Chondrocyte (in vitro differentiated cells): Measurements from ENCODE around the gene GNL2. TPM values are rescaled to one million over a fixed set of nuclear protein-coding genes. Genes with fewer than 3 reads are reported as not detected.
A peak's percentile ranks its signal among the peaks of the same experiment; 100 is the strongest.
"Not testable (repeated sequence)": the region's sequence is repeated elsewhere in the genome, so short reads cannot be mapped to it uniquely, and the experiment has no call there.

ENCODE experiments used
- DNase-seq: peaks from one replicate; pipeline ENCODE4 v3.0.0; 2021; ENCODE audit warnings: mixed read lengths, low spot score
- H3K27ac Mint-ChIP-seq: one replicate; pipeline ENCODE4 v1.8.0; 2021; ENCODE audit warnings: mild to moderate bottlenecking, moderate library complexity, mixed read lengths; ENCODE audit not compliant: unreplicated experiment
- H3K27me3 Mint-ChIP-seq: 2 replicates; pipeline ENCODE4 v1.8.0; 2021; ENCODE audit warnings: low read depth, mixed read lengths
- H3K36me3 Mint-ChIP-seq: 2 replicates; pipeline ENCODE4 v1.8.0; 2021; ENCODE audit warnings: low read depth, mixed read lengths
- H3K4me1 Mint-ChIP-seq: 2 replicates; pipeline ENCODE4 v1.8.0; 2021; ENCODE audit warnings: low read depth, mild to moderate bottlenecking, mixed read lengths
- H3K4me3 Mint-ChIP-seq: one replicate; pipeline ENCODE4 v1.8.0; 2021; ENCODE audit warnings: mild to moderate bottlenecking, moderate library complexity, mixed read lengths; ENCODE audit not compliant: unreplicated experiment
- H3K9me3 Mint-ChIP-seq: 2 replicates; pipeline ENCODE4 v1.8.0; 2021; ENCODE audit warnings: low read depth, mixed read lengths
- total RNA-seq: library from RNA; stranded (reverse); gene quantifications from 3 replicates; pipeline ENCODE4 v1.2.1, GENCODE V29; 2021
- TF ChIP-seq, protein P1 (sequence below): fragments of 200-600 bp; sonication (generic); IDR thresholded peaks from 2 replicates; pipeline ENCODE4 v1.5.0; 2021; ENCODE audit warnings: antibody characterized with exemption, mild to moderate bottlenecking, moderate library complexity

The GNL2 gene
- total RNA-seq, 1 donor from 2014 or later = 47.6 TPM

DNA sequence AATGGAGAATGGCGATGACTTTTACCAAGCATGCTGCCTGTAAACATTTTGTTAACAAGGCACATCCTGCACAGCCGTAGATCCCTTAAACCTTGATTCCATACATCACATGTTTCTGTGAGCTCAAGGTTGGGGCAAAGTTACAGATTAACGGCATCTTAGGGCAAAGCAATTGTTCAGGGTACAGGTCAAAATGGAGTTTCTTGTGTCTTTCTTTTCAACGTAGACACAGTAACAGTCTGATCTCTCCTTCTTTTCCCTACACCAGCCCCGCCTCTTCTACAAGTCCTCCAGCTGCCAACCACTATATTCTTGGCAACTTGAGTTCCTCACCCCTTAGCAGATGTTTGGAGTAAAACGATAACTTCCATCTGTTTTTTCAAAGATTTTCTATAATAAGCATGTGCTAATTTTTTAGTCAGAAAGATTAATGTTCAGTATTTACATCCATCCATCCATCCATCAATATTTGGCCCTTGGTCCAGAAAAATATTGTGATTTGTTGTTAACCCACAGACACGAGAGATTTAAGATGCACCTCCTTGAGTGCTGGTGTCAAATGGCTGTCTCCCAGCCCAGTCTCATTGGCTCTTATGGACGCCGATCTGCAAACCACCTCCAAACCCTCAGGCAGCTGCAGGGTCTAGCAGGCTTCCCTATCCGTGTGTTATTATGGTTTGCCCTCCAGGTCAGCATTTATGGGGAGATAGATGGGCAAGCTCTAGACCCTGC, 35.2 kb downstream of the GNL2 start:
- DNase-seq = no peak
- Mint-ChIP-seq H3K36me3 (peaks cover 6% of the 10 kb centered on the region), H3K4me3 (no peak overlapping the region), H3K4me1 (peaks cover 20% of the 10 kb centered on the region), H3K27ac (no peak overlapping the region), H3K9me3 (no peaks in the 10 kb centered on the region), H3K27me3 (no peaks in the 10 kb centered on the region)
- TF ChIP-seq, protein P1, sequence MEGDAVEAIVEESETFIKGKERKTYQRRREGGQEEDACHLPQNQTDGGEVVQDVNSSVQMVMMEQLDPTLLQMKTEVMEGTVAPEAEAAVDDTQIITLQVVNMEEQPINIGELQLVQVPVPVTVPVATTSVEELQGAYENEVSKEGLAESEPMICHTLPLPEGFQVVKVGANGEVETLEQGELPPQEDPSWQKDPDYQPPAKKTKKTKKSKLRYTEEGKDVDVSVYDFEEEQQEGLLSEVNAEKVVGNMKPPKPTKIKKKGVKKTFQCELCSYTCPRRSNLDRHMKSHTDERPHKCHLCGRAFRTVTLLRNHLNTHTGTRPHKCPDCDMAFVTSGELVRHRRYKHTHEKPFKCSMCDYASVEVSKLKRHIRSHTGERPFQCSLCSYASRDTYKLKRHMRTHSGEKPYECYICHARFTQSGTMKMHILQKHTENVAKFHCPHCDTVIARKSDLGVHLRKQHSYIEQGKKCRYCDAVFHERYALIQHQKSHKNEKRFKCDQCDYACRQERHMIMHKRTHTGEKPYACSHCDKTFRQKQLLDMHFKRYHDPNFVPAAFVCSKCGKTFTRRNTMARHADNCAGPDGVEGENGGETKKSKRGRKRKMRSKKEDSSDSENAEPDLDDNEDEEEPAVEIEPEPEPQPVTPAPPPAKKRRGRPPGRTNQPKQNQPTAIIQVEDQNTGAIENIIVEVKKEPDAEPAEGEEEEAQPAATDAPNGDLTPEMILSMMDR = no peak

DNA sequence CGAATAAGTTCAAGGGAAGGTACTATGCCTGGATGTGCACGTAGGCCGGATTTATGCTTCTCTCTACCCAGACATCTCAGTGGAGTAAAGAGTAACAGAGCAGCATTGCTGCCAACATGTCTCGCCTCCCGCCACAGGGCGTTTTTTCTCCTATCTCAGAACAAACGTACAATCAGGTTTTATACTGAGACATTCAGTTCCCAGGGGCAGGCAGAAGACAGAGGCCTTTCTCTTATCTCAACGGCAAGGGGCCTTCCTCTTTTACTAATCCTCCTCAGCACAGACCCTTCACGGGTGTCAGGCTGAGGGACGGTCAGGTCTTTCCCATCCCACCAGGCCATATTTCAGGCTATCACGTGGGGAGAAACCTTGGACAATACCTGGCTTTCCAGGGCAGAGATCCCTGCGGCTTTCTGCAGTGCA, 35.8 kb downstream of the GNL2 start:
- not testable (repeated sequence) for H3K4me3 Mint-ChIP-seq, H3K27ac Mint-ChIP-seq, H3K36me3 Mint-ChIP-seq, H3K27me3 Mint-ChIP-seq, DNase-seq, H3K9me3 Mint-ChIP-seq
- H3K4me1 Mint-ChIP-seq = peaks cover 20% of the 10 kb centered on the region

DNA sequence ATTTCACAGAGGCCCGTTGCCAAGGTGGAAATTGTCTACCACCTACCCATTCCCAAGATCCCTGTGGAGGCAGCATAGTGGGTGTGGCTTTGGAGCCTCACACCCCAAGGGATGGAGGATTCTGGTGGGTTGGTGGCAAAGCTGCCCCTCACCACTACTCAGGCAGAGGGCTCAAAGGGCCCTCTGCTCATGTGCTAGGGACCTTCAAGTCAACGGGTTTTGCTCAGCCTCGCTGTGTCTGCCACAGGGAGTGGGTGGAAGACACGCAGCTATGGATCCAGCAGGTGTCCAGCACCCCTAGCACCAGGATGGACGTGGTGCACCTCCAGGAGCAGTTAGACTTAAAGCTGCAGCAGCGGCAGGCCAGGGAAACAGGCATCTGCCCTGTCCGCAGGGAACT, 36.7 kb downstream of the GNL2 start:
- TF ChIP-seq, protein P1 = no peak
- no peak overlapping the region for H3K27ac Mint-ChIP-seq
- H3K9me3 Mint-ChIP-seq = no peaks in the 10 kb centered on the region
- peaks cover 2% of the 10 kb centered on the region for H3K36me3 Mint-ChIP-seq
- no peak for DNase-seq
- H3K4me1 Mint-ChIP-seq = peaks cover 19% of the 10 kb centered on the region
- H3K4me3 Mint-ChIP-seq = no peak overlapping the region
- H3K27me3 Mint-ChIP-seq = no peaks in the 10 kb centered on the region

DNA sequence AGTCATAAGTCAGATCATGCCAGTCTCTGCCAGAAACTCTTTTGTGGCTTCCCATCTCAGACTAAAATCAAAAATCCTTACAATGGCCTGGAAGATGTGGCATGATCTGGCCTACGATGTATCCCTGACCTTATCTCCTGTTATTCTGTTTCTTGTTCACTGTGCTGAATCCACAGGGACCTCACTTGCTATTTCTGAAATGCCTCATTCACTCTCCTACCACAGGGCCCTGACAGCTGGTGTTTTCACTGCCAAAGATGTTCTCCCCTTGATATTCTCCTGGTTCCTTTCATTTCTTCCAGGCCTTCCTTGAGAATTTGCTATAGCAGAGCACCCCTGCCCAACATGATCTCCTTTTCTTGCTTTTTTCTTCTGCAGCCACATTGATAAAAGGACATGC, 37.3 kb downstream of the GNL2 start:
- no peaks in the 10 kb centered on the region for H3K9me3 Mint-ChIP-seq
- no peaks in the 10 kb centered on the region for H3K27me3 Mint-ChIP-seq
- no peak overlapping the region for H3K27ac Mint-ChIP-seq
- H3K4me3 Mint-ChIP-seq = no peak overlapping the region
- no peak for DNase-seq
- TF ChIP-seq, protein P1 = no peak
- H3K36me3 Mint-ChIP-seq = peaks cover 2% of the 10 kb centered on the region
- H3K4me1 Mint-ChIP-seq = peaks cover 18% of the 10 kb centered on the region

DNA sequence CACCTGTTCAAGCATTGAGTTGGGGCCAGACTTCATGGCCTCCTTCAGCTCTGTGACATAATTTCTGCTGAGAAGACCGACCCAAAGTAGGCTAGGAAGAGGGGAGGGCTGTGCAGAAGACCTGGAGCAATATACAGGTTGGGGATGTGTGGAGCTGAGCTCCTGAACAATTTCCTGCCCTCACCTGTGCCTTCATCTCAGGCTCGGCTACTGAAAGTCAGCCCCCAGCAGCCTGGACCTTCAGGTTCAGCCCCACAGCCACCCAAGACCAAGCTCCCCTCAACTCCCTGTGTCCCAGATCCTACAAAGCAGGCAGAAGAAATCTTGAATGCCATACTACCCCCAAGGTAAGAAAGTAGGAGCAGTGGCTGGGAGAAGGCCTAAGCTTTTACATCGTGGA, 38.3 kb downstream of the GNL2 start:
- H3K4me3 Mint-ChIP-seq = peak overlapping the region; percentile 75
- H3K36me3 Mint-ChIP-seq = peaks cover 7% of the 10 kb centered on the region
- no peaks in the 10 kb centered on the region for H3K27me3 Mint-ChIP-seq
- DNase-seq = no peak
- H3K9me3 Mint-ChIP-seq = no peaks in the 10 kb centered on the region
- TF ChIP-seq, protein P1 = no peak
- peaks cover 28% of the 10 kb centered on the region for H3K4me1 Mint-ChIP-seq
- peak overlapping the region; percentile 59 for H3K27ac Mint-ChIP-seq

DNA sequence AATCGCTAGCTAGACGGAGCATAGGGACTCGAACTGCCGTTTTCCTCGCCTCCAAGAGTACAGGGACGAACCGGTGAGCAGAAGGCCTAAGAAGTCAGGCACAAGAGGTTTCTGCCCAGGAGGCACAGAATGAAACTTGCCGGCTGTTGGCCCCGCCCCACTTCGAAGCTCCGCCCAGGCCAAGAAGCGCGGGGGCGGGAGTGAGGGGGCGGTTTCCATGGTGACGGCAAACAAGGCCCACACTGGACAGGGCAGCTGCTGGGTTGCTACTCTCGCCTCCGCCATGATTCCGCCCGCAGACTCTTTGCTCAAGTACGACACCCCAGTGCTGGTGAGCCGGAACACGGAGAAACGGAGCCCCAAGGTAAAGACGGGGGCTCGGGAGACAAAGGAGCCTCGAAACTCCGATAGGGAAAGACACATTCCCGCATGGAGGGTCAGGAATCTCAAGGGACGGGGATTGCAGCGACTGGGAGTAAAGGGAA, 39.0 kb downstream of the GNL2 start, which contains the start of gene DNALI1:
TSS of gene DNALI1 (plus strand) at position 229 of the 485 bp plus-strand sequence. CDS start at position 284, 55 bp downstream.
- peak within 1 kb of the TSS; percentile 59 for H3K27ac Mint-ChIP-seq
- no peak for DNase-seq
- peaks cover 35% of the 10 kb centered on the region for H3K4me1 Mint-ChIP-seq

More for the DNA sequence above, 39.0 kb downstream of the GNL2 start, which contains the start of gene DNALI1:
- peaks cover 5% of the 10 kb centered on the region for H3K36me3 Mint-ChIP-seq
- H3K4me3 Mint-ChIP-seq = peak within 1 kb of the TSS; percentile 75
- no peaks in the 10 kb centered on the region for H3K9me3 Mint-ChIP-seq
- TF ChIP-seq, protein P1 = no peak
- no peaks in the 10 kb centered on the region for H3K27me3 Mint-ChIP-seq
